Measurements from ENCODE around the gene IVNS1ABP. TPM values are rescaled to one million over a fixed set of nuclear protein-coding genes. Genes with fewer than 3 reads are reported as not detected.

The IVNS1ABP gene
- total and polyA plus RNA-seq, 9 of the 15 experiments (the other 6 are each of a cell fraction or from before 2014, with no cell fraction given), result 30.6 to 126 (median 77.7) TPM

- TF ChIP-seq KDM5B (IDR thresholded peaks at IDR 0.05; ENCODE audit: insufficient replicate concordance, low read depth, low read length) (peak; percentile 88), SIRT6 (IDR thresholded peaks at IDR 0.05; ENCODE audit: low read depth, low read length) (no peak), MIER1 (IDR thresholded peaks at IDR 0.05; ENCODE audit: low read depth) (peak; percentile 61), SMC3 (conservative IDR thresholded peaks at IDR 0.05; ENCODE audit: insufficient read depth, low read depth, low read length) (0 out of 2 replicates have a peak, but pooled peaks have one; percentile 2), POU5F1 (IDR thresholded peaks at IDR 0.05; ENCODE audit: borderline replicate concordance, low read depth, low read length, partially characterized antibody) (no peak), E2F3 (CRISPR knock-in tag; IDR thresholded peaks at IDR 0.05) (peak; percentile 19), SMARCA4 (IDR thresholded peaks at IDR 0.05) (peak; percentile 77), HES1 (IDR thresholded peaks at IDR 0.05; ENCODE audit: low read depth) (no peak), ZNF398 (CRISPR knock-in tag; IDR thresholded peaks at IDR 0.05) (no peak), CEBPB (tag; IDR thresholded peaks at IDR 0.05) (no peak), DEAF1 (CRISPR knock-in tag; IDR thresholded peaks at IDR 0.05) (peak; percentile 59; the same call in 1 of the 2 replicates), MAFK (IDR thresholded peaks at IDR 0.05; ENCODE audit: low read length) (no peak), RBBP5 (IDR thresholded peaks at IDR 0.05; ENCODE audit: borderline replicate concordance, insufficient read depth, low read length, poor library complexity, severe bottlenecking) (peak; percentile 48), ERF (CRISPR knock-in tag; IDR thresholded peaks at IDR 0.05) (peak; percentile 50; the same call in 1 of the 2 replicates), RFX7 (CRISPR knock-in tag; IDR thresholded peaks at IDR 0.05) (no peak)
- TF ChIP-seq, protein P1, sequence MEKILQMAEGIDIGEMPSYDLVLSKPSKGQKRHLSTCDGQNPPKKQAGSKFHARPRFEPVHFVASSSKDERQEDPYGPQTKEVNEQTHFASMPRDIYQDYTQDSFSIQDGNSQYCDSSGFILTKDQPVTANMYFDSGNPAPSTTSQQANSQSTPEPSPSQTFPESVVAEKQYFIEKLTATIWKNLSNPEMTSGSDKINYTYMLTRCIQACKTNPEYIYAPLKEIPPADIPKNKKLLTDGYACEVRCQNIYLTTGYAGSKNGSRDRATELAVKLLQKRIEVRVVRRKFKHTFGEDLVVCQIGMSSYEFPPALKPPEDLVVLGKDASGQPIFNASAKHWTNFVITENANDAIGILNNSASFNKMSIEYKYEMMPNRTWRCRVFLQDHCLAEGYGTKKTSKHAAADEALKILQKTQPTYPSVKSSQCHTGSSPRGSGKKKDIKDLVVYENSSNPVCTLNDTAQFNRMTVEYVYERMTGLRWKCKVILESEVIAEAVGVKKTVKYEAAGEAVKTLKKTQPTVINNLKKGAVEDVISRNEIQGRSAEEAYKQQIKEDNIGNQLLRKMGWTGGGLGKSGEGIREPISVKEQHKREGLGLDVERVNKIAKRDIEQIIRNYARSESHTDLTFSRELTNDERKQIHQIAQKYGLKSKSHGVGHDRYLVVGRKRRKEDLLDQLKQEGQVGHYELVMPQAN (IDR thresholded peaks at IDR 0.05; ENCODE audit: borderline replicate concordance), result peak; percentile 86
- TF ChIP-seq, protein P2, sequence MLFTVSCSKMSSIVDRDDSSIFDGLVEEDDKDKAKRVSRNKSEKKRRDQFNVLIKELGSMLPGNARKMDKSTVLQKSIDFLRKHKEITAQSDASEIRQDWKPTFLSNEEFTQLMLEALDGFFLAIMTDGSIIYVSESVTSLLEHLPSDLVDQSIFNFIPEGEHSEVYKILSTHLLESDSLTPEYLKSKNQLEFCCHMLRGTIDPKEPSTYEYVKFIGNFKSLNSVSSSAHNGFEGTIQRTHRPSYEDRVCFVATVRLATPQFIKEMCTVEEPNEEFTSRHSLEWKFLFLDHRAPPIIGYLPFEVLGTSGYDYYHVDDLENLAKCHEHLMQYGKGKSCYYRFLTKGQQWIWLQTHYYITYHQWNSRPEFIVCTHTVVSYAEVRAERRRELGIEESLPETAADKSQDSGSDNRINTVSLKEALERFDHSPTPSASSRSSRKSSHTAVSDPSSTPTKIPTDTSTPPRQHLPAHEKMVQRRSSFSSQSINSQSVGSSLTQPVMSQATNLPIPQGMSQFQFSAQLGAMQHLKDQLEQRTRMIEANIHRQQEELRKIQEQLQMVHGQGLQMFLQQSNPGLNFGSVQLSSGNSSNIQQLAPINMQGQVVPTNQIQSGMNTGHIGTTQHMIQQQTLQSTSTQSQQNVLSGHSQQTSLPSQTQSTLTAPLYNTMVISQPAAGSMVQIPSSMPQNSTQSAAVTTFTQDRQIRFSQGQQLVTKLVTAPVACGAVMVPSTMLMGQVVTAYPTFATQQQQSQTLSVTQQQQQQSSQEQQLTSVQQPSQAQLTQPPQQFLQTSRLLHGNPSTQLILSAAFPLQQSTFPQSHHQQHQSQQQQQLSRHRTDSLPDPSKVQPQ (CRISPR knock-in tag; IDR thresholded peaks at IDR 0.05; ENCODE audit: borderline replicate concordance), result no peak
Measured at GRCh38 chr1:185317034-185317885, at the start of gene IVNS1ABP (continued).
